Skeletal muscle tissue (tissue), 4 donors: Measurements from ENCODE around the gene MCFD2. TPM values are rescaled to one million over a fixed set of nuclear protein-coding genes. Genes with fewer than 3 reads are reported as not detected.
"Not testable (repeated sequence)": the region's sequence is repeated elsewhere in the genome, so short reads cannot be mapped to it uniquely, and the experiment has no call there.

Source experiments
- H3K27ac ChIP-seq: one replicate; pipeline ENCODE4 v1.7.0; 2013; ENCODE audit warnings: mild to moderate bottlenecking, low read depth, low read length, inconsistent platforms
- H3K27me3 ChIP-seq, 3 donors: one replicate each; pipeline ENCODE4 v1.7.0; 2013; ENCODE audit warnings: low read length in 3 of 3; ENCODE audit not compliant: control insufficient read depth in 3 of 3, insufficient read depth in 3 of 3
- H3K36me3 ChIP-seq, 3 donors: one replicate each; pipeline ENCODE4 v1.7.0; 2013; ENCODE audit warnings: low read length in 3 of 3; ENCODE audit not compliant: control insufficient read depth in 3 of 3, insufficient read depth in 3 of 3
- H3K4me1 ChIP-seq, 3 donors: one replicate each; pipeline ENCODE4 v1.7.0; 2013; ENCODE audit warnings: low read length in 3 of 3, mild to moderate bottlenecking in 3 of 3; ENCODE audit not compliant: control insufficient read depth in 3 of 3, insufficient read depth in 3 of 3
- H3K4me3 ChIP-seq, 3 donors: one replicate each; pipeline ENCODE4 v1.7.0; 2013; ENCODE audit warnings: low read length in 3 of 3
- H3K9ac ChIP-seq, 3 donors: one replicate each; pipeline ENCODE4 v1.7.0; 2013; ENCODE audit warnings: low read length in 3 of 3, mild to moderate bottlenecking in 3 of 3, moderate library complexity in 2 of 3, low read depth in 1 of 3
- H3K9me3 ChIP-seq, 3 donors: one replicate each; pipeline ENCODE4 v1.7.0; 2013; ENCODE audit warnings: low read length in 3 of 3; ENCODE audit not compliant: control insufficient read depth in 3 of 3
- total RNA-seq: library from RNA; depleted of rRNA; stranded (reverse); fragments of >200 nt; gene quantifications from one replicate; pipeline ENCODE4 v1.2.3, GENCODE V29; 2014
- donor health status: Osteomylitis.

Gene MCFD2
- total RNA-seq, 1 donor from 2014 or later, result 36.0 TPM

GRCh38 chr2:46904908-46905678 is 10.5 kb downstream of the MCFD2 start:
- H3K9ac ChIP-seq, H3K27ac ChIP-seq, H3K4me3 ChIP-seq, H3K27me3 ChIP-seq, H3K9me3 ChIP-seq: not testable (repeated sequence)
- peaks cover 27 to 53% (median 47%) of the 10 kb centered on the region in 3 donors for H3K36me3 ChIP-seq
- H3K4me1 ChIP-seq, result peaks cover 13 to 15% (median 14%) of the 10 kb centered on the region in 3 donors

DNA sequence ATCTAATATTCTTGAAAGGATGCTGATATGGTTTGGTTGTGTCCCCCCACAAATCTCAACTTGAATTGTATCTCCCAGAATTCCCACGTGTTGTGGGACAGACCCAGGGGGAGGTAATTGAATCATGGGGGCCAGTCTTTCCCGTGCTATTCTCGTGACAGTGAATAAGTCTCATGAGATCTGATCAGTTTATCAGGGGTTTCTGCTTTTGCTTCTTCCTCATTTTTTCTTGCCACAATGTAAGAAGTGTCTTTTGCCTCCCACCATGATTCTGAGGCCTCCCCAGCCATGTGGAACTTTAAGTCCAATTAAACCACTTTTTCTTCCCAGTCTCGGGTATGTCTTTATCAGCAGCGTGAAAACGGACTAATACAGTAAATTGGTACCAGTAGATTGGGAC is 12.6 kb downstream of the MCFD2 start:
- not testable (repeated sequence) for H3K4me3 ChIP-seq, H3K9ac ChIP-seq, H3K27ac ChIP-seq, H3K9me3 ChIP-seq, H3K27me3 ChIP-seq, H3K4me1 ChIP-seq
- H3K36me3 ChIP-seq, result peaks cover 17 to 37% (median 28%) of the 10 kb centered on the region in 3 donors

DNA sequence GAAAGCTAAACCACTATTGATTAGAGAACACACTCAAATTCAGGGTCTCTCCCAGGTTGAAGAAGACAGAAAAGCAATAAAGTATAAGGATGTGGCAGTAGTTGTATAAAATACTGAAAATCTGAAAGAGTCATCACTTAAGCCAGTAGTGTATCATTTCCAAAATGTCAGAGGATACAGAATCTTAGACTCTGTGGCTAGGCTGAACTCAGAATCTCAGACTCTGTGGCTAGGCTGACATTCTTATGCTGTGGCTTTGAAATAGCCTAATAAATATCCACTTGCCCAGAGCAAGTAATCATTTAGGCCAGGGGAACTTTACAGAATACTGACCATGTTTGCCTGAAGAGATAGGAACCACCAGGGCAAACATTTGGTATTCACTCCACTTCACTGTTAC is 13.1 kb downstream of the MCFD2 start:
- Histone ChIP-seq H3K9ac (no peak overlapping the region), H3K4me1 (no peaks in the 10 kb centered on the region), H3K9me3 (no peaks in the 10 kb centered on the region), H3K4me3 (no peak overlapping the region), H3K36me3 (peaks cover 12 to 32% (median 23%) of the 10 kb centered on the region in 3 donors), H3K27ac (no peak overlapping the region), H3K27me3 (no peaks in the 10 kb centered on the region)

DNA sequence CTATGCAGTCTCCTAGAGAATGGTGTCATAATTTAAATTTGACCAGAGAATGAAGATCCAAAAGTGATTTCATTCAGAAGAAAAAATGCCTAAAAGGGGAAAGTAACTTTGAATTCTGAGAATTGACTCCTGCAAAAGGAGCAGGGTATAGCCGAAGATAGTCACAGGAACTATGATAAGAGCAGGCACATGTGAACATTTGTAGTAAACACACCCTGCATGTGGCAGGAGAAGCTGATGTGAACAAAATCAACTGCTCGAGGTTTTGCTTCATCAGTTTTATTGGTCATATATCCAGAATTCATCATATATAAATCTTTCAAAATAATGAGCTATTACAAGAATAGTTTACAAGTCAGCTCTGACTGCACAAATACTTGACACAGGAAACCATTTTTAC is 14.0 kb downstream of the MCFD2 start:
- H3K27ac ChIP-seq, result no peak overlapping the region
- H3K4me1 ChIP-seq, result no peaks in the 10 kb centered on the region
- peaks cover 5 to 23% (median 14%) of the 10 kb centered on the region in 3 donors for H3K36me3 ChIP-seq
- no peak overlapping the region for H3K4me3 ChIP-seq
- no peaks in the 10 kb centered on the region for H3K27me3 ChIP-seq
- no peaks in the 10 kb centered on the region for H3K9me3 ChIP-seq
- no peak overlapping the region for H3K9ac ChIP-seq

GRCh38 chr2:46900381-46900780 is 15.2 kb downstream of the MCFD2 start:
- H3K36me3 ChIP-seq, result peaks cover 0 to 14% (median 6%) of the 10 kb centered on the region in 3 donors

GRCh38 chr2:46899053-46899452 is 16.6 kb downstream of the MCFD2 start:
- H3K27ac ChIP-seq, result no peak overlapping the region
- no peaks in the 10 kb centered on the region for H3K9me3 ChIP-seq
- H3K36me3 ChIP-seq, result peaks cover 0 to 6% (median 0%) of the 10 kb centered on the region in 3 donors
- H3K4me1 ChIP-seq, result no peaks in the 10 kb centered on the region
- no peak overlapping the region for H3K4me3 ChIP-seq
- H3K27me3 ChIP-seq, result no peaks in the 10 kb centered on the region
- H3K9ac ChIP-seq, result no peak overlapping the region

More at GRCh38 chr2:46900381-46900780, 15.2 kb downstream of the MCFD2 start:
- Histone ChIP-seq H3K4me3 (no peak overlapping the region), H3K27me3 (no peaks in the 10 kb centered on the region), H3K4me1 (no peaks in the 10 kb centered on the region), H3K9ac (no peak overlapping the region), H3K9me3 (no peaks in the 10 kb centered on the region), H3K27ac (no peak overlapping the region)

DNA sequence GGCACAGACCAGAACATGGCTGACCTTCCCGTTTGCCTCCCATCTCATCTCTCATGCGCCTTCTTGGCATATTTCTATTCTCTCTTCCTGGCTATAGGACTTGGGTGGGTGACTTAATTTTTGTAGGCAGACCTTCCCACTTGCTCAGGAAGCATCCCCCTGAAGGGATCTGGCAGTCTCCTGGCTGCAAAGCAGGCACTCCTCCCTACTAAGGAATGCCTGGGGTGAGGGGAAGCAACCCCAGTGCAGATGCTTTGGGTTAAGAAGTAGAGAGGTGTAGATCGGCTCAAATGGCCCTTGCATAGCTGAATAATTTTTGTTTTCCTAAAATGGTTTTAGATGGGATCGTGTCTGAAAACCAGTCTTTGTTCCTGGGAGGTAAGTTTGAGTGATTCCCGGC is 17.6 kb downstream of the MCFD2 start:
- no peak overlapping the region for H3K4me3 ChIP-seq
- no peak overlapping the region for H3K9ac ChIP-seq
- no peak overlapping the region for H3K27ac ChIP-seq
- H3K4me1 ChIP-seq, result no peaks in the 10 kb centered on the region
- no peaks in the 10 kb centered on the region for H3K27me3 ChIP-seq
- no peaks in the 10 kb centered on the region for H3K9me3 ChIP-seq
- H3K36me3 ChIP-seq, result peaks cover 0 to 6% (median 0%) of the 10 kb centered on the region in 3 donors

GRCh38 chr2:46893269-46893939 is 22.2 kb downstream of the MCFD2 start:
- H3K9me3 ChIP-seq, result no peaks in the 10 kb centered on the region
- H3K27ac ChIP-seq, result no peak overlapping the region
- no peak overlapping the region for H3K9ac ChIP-seq
- H3K36me3 ChIP-seq, result no peaks in the 10 kb centered on the region
- no peak overlapping the region for H3K4me3 ChIP-seq
- peaks cover 4 to 7% (median 4%) of the 10 kb centered on the region in 3 donors for H3K4me1 ChIP-seq
- no peaks in the 10 kb centered on the region for H3K27me3 ChIP-seq

- Histone ChIP-seq H3K4me3 (no peak overlapping the region), H3K36me3 (no peaks in the 10 kb centered on the region), H3K27ac (no peak overlapping the region), H3K9ac (no peak overlapping the region), H3K27me3 (no peaks in the 10 kb centered on the region), H3K4me1 (peaks cover 4 to 7% (median 4%) of the 10 kb centered on the region in 3 donors), H3K9me3 (no peaks in the 10 kb centered on the region)
These were observed 23.6 kb downstream of the MCFD2 start for GRCh38 chr2:46891956-46892553.
